Measurements from ENCODE around the gene CYP2W1.
"Not testable (repeated sequence)": the region's sequence is repeated elsewhere in the genome, so short reads cannot be mapped to it uniquely, and the experiment has no call there.

CYP2W1 gene

DNA sequence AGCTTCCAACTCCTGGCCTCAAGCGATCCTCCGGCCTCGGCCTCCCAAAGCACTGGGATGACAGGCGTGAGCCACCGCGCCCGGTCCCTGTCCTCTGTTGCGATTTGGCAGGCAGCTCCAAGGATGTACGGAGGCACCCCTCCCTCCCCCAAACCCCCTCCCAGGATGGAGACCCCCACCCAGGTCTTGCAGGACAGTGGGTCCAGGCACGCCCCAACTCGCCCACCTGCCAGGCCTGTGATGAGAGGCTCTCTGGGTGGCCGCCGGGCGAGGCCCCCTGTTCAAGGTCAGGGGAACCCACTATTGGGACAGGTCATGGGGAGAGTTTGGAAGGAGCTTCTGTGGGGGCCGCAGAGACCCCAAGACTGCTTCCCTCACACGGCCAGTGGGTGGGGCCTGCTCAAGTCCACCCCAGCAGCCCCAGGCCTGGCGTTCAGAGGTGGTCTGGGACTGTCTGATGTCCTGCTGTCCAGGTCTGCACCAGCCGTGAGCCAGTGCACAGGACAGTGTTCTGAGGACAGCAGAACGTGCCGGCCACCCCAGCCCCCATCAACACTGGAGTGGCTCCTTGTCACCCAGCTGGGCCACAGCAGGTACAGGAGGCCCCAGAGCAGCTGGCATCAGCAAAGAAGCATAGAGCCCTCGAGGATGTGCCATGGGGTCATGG, 31.0 kb upstream of the CYP2W1 start:
- DNase-seq = no peak

DNA sequence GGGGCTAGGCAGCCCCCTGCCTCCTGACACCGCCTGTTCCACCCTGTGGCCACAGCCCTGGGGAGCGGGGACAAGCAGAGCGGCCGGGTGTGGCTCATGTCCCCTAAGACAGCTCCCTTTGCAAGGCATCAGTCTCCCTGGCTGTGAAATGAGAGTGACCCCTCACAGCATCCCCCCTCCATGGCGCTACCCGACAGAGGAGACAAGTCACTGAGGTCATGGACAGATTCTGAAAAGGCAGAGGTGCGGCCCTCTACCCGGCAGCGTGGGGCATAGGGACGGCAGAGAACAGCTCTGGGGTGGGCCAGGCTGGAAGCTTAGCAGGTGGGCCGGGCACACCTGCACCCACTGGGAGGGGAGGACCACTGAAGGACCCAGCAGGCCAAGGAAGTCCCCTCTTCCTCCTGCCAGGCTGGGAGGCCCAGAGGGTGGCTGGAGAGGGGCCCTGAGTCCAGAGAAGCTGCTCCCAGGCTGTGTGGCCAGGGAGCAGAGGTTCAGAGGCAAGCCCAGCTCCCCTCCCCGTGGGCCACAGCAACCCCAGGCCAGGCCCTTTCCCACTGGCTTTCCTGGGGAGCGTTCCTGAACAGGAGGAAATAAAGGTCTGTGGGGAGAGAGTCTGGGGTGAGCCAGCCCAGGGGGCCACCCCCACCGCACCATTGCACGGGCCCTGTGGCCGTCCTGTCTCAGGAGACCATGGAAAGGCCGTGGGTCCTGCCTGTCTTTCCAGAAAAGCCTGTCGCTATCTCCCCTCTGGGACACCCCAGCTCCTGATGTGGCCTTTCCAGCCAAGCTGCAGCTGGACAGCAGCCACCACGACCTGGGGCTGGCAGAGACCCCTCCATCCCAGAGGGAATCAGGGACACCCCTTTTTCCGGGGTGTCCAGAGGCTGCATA, 30.2 kb upstream of the CYP2W1 start:
- no peak for DNase-seq

DNA sequence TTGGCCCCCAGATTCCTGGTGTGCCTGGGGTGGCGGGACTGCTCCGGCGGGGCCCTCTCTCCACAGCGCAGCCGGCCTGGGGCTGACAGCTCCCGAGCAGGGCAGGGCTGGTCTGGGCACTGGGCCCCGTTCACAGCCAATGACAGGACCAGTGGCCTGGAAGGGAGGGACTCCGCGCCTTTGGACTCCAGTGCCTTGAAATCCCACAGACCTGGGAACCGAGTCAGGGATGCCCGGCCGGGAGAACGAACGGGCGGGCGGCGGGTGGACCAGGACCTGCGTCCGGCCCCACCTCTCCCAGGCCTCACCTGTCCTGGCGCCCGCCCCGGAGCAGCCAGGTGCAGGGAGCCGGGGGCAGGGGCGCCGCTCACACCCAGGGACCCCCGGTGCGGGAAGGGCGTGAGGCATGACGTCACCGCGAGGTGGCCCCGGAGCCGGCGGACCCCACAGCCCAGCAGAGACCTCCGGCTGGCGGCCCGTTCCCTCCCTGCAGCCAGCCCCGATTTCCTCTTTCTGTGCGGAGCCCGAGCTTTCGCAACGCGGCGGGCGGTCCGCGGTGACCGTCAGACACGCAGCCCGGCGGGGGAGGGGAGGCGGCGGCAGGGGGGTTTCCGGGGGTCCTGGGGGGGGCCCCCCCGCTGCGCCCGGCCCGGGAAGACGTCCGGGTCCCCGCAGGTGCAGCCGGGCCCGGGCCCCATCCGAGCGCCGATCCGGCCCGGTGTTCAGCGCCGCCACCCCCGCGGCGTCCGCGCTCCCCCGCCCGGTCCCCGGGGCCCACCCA, 29.2 kb upstream of the CYP2W1 start:
- DNase-seq = no peak

DNA sequence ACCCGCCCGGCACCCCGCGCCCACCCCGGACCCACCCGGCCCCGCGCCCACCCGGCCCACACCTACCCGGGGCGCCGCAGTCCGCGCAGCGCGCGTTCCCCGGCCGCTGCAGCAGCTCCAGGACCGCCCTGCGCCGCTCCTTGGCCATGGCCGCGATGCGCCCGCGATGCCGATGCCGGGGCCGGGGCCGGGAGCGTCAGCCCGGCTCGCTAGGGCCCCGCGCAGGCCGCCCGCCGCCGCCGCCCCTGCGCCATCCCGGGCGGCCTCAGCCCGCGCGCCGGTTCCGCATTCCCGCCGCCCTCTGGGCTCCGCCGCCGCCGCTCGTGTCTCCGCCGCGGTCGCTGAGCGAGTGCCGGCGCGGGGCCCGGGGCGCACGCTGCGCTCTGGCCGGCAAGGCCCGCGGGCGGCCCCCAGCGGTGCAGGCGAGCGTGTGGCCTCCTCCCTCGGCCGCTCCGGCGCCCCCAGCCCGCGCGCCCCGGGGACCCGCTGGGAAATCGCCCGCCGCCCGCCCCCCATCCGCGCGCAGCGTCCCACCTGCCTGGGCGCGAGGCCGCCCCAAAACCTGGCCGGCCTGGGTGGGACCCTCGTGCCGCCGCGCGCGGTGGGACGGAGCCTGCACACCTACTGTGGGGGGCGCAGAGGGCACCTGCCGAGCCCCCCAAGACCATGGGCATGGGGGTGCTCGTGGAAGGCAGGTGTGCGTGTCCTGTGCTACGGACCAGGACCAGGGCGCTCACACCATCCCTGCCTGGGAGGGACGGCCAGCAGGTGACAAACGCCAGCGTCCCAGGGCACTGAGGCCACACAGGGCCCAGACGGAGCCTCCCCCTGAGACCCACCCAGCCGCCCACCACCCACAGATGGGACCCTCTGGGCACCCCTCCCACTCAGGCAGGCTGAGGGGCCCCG, 28.4 kb upstream of the CYP2W1 start, which contains the start of gene ADAP1:
ADAP1 (minus strand) TSS at position 351 of the 909 bp plus-strand sequence; CDS start at position 148, 203 bp downstream.
- peak; percentile 79 for DNase-seq

DNA sequence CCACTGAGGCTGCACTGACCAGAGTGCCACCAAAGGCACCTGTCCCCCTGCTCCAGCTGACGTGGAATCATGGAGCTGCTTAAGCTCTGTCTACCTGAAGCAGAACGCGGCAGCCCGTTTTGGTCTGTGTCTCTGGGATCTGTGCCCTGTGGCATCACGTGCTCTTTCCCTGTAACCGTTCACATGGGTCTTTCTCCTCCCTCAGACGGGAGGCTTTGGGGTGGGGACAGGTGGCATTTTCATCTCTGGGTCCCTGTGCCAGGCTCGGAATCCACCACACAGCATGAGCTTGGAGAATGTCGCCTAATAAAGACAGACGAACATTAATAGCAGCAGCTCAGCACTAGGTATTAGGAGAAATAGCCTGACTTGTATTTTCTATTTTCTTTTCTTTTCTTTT, 26.9 kb upstream of the CYP2W1 start:
- DNase-seq = no peak

DNA sequence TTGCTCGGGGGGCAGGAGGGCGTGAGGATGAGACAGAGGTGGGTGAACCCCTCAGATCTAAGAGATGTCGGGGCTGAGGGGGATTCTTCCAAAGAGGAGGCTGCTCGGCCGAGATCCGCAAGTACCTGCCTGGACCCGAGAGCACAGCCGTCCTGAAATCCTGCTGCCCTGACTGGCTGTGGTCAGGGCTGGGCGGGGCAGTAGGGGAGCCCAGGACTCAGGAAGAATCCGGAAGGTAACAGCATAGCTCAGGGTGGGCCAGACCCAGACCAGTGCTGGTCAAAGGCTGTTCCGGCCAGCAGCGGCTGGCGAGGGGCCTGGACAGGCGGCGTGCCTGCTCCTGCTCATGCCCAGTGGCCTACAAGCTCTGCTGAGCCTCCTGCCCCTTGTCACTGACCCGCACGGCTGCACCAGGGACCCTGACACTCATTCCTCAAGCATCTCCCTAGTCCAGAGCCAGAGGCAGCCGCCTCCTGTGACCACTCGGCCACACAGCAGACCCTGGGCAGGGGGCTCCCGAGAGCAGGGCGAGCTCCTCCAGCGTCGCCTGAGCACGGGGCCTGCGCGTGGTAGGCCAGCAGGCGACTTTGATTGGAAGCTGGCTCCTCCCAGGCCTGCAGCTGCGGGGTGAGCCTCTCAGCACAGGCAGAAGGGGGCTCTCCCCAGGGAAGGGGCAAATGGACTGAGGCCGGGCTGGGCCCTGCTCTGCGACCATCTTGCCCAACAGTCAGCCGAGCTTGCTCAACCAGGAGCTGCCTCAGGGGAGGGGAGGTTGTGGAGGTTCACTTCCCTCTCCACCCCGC, 25.4 kb upstream of the CYP2W1 start:
- DNase-seq = no peak

DNA sequence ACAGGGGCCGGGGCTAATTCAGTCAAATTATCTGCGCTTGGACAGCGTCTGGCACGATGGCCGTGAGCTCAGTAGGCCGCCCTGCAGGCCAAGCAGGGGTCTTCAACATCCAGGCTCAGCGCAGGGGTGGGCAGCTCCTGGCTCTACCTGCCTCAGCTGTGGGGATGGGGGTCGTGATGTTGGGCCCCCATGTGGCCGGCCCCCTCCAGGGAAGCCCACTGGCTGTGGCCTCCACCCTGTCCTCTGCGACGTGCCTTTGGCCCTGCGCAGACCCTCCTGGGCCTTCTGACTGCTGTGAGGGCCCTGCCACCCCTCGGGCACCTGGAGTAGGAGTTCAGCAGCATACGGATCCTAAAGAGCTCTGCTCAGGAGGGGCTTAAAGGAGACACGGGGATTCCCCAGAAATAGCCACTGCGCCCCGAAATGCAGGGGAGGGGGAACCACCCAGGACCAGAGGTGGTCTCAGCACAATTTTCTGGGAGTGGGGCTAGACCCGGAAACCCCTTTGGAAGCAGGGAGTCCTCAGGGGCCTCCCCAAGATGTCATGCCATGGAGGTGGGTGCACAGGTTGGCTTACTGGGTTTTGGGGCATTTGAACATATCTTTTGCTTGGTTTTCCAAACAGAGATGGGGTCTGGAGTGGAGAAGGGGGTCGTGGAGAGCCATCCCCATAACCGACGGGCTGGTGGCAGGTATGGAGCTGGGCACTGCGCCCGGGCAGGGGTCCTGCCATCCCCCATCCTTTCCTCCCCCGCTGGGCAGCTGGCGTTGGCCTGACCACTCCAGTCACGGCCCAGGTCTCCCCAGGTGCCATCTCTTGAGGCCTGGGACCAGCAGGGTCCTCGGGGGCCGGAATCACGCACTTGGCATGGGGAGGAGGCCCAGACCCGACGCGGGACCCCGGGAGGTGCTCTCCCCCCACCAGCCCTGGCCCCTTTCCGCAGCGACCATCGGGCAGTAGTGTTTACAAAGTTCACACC, 24.5 kb upstream of the CYP2W1 start:
- DNase-seq = no peak

DNA sequence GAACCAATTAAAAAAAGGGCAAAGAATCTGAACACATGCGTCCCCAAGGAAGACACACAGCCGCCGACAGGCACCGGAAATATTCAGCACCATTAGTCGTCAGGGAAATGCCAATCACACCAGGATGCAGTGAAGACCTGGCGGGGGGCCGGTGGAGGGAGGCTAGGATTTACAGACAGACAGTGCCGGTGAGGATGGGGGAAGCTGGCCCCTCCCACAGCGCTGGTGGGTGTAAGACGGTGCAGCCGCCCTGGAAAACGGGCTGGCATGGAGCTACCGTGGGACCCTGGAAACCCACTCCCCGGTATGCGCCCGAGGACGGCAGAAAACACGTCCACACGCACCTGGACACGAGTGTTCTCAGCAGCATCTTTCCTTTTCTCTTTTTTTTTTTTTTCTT, 23.7 kb upstream of the CYP2W1 start:
- DNase-seq = no peak

DNA sequence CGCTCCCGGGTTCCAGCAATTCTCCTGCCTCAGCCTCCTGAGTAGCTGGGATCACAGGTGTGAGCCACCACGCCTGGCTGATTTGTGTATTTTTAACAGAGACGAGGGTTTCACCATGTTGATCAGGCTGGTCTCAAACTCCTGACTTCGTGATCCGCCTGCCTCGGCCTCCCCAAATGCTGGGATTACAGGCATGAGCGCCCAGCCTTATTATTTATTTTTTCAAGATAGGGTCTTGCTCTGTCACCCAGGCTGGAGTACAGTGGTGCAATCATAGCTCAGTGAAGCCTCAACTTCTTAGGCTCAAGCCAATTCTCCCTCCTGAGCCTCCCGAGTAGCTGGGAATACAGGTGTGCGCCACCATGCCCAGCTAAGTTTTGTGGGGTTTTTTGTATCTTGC, 23.2 kb upstream of the CYP2W1 start:
- DNase-seq = not testable (repeated sequence)

DNA sequence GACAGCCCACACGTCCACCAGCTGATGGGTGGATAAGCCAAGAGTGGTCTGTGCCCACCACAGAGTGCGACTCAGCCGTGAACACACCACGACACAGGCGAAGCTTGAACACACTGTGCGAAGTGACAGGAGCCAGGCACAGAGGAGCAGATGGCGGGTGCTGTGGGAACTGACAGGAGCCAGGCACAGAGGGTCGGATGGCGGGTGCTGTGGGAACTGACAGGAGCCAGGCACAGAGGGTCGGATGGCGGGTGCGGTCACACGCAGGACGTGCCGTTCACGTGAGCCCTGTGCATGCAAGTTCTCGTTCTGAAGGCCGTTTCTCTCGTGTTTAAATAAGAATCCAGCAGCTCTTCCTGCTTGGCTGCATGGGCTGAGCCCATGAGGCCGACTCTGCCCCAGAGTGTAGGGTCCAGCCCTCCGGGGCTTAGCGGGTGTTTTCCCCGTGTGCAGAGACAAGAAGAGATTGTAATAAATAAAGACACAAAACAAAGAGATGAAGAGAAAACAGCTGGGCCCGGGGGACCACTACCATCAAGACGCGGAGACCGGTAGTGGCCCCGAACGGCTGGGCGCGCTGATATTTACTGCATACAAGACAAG, 22.6 kb upstream of the CYP2W1 start:
- DNase-seq = no peak

DNA sequence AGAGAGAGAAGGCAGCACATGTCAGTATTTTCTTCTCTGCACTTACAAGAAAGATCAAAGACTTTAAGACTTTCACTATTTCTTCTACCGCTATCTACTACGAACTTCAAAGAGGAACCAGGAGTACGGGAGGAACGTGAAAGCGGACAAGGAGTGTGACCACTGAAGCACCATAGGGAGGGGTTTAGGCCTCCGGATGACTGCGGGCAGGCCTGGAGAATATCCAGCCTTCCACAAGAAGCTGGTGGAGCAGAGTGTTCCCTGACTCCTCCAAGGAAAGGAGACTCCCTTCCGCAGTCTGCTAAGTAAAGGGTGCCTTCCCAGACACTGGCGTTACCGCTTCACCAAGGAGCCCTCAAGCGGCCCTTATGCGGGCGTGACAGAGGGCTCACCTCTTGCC, 22.0 kb upstream of the CYP2W1 start:
- DNase-seq = not testable (repeated sequence)

DNA sequence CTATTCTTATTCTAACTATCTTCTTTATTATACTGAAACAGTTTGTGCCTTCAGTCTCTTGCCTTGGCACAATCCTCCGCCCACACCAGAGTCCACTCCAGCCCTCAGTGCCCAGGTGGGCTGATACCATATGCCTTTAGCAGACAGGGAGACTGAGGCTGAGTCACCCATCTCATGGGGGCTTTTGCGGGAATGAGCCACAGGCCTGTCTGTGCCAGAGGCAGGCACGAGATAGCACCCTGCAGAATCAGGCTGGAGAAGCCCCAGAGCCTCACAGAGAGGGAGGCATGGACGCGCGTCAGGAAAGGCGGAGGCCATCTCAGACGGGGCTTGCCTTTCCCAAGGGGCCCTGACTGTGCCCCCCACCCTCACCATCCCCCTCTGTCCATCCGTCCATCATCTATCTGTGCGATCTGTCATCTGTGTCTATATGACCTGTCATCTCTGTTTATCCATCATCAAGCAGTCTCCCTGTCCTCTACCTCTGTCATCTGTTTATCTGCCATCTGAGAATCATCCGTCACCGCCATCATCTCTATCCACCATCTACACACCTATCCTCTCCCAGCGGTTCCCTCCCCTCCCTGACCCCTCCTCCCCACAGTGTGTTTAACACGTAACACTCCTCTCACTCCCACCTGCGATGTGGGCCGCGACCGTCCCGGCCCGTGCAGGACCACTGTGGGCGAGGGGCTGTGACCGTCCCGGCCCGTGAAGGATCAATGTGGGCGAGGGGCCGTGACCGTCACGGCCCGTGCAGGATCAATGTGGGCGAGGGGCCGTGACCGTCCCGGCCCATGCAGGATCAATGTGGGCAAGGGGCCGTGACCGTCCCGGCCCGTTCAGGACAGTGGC, 21.2 kb upstream of the CYP2W1 start:
- no peak for DNase-seq

DNA sequence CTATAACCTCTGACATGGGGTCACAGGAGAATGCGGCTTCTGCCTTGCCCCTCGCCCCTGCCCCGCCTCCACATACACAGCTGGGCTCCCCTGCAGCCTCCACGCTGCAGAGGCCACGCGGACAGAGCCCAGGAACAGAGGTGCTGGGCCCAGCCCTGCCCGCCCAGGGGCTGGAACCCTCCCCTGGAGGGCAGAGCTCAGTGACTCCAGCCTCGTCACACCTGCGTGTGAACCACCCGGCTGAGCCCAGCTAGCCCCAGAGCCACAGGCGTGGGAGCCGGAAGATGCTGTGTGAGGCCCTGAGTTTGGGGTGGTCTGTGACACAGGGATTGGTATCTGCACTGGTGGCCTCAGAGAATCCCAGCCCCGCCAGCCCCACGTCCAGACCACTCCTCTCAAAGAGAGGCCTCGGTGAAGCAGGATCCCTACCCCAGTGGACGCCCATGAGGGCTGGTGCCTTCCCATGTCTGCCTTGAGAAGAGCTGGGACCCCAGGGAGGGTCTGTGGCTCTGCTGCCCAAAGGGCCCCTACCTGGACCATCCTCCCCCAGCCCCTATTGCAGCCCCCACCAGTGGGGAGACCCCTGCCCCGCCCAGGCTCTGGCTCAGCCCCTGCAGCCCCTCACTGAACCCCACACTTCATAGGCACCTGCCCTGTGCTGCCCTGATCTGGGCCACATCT, 20.4 kb upstream of the CYP2W1 start:
- DNase-seq = no peak

DNA sequence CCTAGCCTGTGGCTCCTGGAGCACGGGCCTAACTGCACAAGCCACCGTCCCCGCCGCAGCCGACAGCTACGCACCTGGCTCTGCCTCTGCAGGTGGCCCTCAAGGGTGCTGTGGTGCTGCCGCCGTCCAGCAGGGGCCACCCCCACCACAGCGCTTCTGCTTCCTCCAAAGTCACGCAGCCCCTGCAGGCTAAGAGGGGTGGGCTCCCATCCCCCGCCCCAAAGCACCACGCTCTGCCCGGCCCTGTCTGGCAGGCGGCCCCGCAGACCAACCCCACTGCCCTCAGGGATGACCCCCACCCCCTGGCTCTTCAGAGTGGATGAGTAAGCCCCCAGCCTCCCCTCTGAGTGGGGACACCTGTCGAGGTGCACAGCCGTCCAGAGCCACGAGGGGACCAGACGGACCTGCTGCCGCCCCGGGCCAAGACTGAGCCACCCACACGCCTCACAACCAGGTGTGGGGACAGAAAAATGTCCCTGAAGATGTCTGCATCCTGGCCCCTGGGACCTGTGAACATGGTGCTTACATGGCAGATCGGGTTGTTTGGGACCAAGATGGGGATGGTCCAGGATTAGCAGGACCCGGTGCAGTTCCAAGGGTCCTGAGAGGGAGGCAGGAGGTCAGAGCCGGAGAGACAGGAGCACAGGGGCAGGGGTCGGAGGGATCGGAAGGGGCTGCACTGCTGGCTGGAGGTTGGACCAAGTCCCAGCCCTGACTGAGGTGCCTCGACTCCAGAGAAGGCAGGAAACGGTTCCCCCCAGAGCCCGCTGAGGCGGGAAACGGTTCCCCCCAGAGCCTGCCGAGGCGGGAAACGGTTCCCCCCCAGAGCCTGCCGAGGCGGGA, 19.5 kb upstream of the CYP2W1 start:
- no peak for DNase-seq

DNA sequence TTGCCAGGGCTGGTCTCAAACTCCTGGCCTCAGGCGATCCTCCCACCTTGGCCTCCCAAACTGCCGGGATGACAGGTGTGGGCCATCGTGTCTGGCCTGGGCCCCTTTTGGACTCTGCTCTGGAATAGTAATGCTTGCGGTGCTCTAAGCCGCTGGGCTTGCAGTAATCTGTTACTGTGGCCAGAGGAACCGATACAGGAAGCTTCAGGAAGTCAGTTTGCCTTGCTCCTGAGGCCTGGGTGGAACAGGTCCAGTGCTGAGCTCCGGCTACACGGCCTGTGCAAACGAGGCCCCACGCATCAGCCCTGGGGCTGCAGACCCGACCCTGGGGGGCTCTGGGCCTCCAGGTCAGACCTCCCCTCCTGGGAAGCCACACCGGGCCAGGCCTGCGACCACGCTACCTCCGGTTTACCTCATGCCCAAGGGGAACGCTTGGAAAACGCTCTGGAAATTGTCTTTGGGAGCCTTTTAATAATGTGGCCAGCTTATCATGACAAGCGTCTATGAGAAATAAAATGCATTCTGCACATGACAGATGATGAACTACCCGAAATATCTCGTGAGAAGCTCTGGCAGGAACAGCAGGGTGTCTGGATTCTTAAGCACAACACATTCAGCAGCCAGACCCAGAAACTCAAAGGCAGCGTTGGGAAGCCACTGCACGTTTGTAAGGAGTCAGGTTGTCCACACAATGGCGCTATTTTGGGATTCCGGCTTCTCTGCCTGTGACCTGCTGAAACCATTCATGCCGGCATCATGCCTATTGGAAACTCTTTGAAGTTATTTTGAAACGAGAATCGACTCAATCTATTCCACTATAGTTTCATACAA, 18.4 kb upstream of the CYP2W1 start:
- DNase-seq = no peak

Data from activated CD8-positive, alpha-beta memory T cell treated with anti-CD3 and anti-CD28 coated beads, Interleukin-2, amount 50 U/mL, for 48 hours (primary cell).